COLO829 (cell line): Measurements from ENCODE around the gene GPBP1L1.
"Not testable (repeated sequence)": the region's sequence is repeated elsewhere in the genome, so short reads cannot be mapped to it uniquely, and the experiment has no call there.

Experiments
- DNase-seq: peaks from one replicate; pipeline ENCODE4 v3.0.0; 2012; ENCODE audit warnings: low spot score

Gene GPBP1L1, protein sequence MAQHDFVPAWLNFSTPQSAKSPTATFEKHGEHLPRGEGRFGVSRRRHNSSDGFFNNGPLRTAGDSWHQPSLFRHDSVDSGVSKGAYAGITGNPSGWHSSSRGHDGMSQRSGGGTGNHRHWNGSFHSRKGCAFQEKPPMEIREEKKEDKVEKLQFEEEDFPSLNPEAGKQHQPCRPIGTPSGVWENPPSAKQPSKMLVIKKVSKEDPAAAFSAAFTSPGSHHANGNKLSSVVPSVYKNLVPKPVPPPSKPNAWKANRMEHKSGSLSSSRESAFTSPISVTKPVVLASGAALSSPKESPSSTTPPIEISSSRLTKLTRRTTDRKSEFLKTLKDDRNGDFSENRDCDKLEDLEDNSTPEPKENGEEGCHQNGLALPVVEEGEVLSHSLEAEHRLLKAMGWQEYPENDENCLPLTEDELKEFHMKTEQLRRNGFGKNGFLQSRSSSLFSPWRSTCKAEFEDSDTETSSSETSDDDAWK

DNA sequence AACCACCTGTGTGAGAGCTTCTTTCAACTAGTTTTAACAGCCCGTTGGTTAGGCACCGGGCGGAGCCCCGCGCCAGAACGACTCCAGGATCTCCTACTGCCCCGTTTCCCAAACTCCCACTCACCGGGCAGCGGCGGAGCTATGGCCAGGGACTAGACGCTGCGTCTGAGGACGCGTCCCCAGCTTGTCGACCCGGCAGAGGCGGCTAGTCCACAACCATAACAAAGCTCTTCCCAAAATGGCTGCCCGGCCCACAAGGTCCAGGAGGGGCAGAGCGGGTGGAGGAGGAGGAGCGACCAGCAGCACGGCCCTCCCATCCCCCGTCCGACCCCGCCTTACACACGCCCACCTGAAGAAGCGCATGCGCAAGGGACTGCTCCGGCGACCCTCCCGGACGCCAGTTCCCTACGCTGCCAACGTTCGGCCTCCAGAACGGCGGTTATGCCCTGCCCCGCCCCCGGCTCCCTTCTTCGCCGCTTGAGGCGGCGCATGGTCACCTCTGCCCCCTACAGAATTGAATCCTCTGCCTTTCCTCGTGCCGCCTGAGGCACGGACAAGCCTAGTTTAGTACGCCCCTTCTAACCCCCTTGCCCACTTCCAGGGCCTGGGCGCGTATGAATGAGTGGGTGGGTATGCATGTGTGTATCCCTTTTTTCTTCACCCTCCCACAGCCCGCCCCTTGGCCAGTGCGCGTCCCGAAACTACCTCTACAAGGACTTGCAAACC lies at the start of gene GPBP1L1:
TSS of gene GPBP1L1 (minus strand) at position 246 of the 726 bp plus-strand sequence. CDS start 27,446 bp downstream, outside the sequence.
- peak; percentile 99 for DNase-seq

DNA sequence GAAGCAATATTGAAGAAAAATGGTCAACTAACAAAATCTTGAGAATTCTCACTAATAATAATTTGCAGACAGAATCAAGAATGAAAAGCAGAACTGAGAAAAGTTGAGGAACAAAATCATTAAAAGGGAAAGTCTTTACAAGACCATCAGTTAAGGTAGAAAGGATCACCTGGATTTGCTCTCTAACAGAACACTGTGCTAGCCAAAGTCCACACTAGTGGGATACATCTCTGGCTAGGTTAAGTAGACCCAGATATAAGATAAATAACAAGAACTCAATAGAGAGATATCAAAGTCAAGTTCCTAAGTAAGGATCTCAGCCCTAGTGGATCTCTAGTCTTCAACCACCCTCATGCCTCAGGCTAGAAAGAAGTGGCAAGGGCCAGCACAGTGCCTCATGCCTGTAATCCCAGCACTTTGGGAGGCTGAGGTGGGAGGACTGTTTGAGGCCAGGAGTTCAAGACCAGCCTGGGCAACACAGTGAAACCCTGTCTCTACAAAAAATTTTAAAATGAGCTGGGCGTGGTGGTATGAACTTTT lies 44.5 kb upstream of the GPBP1L1 start:
- no peak for DNase-seq

DNA sequence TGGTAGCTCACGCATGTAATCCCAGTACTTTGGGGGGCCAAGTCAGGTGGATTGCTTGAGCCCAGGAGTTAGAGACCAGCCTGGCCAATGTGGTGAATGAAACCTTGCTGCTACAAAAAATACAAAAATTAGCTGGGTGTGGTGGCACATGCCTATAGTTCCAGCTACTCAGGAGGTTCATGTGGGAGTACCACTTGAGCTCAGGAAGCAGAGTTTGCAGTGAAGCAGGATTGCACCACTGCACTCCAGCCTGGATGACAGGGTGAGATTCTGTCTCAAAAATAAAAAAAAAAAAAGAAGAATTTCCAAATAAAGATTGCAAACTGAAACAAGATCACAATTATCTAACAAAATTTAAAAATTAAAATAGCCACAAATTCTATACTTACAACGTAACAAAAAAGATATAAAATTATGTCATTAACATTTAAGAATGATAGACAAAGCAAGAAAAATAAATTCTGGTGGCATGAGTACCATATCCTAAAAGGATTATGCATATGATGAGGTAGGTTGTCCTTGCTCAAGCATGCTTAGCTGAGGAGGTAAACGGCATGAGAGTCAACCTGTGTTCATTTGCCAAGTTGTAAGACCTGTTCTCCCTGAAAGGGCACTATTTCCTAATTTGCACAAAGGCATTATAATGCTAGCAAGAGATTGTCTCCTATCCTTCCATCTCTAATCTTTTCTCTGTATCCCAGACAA lies 43.9 kb upstream of the GPBP1L1 start:
- no peak for DNase-seq

DNA sequence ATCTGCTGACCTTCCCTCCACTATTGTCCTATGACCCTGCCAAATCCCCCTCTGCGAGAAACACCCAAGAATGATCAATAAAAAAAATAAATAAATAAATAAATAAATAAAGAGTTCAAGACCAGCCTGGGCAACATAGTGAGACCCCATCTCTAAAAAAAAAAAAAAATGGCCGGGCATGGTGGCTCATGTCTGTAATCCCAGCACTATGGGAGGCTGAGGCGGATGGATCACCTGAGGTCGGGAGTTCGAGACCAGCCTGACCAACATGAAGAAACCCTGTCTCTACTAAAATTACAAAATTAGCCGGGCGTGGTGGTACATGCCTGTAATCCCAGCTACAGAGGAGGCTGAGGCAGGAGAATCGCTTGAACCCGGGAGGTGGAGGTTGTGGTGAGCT lies 39.7 kb upstream of the GPBP1L1 start:
- DNase-seq = not testable (repeated sequence)

DNA sequence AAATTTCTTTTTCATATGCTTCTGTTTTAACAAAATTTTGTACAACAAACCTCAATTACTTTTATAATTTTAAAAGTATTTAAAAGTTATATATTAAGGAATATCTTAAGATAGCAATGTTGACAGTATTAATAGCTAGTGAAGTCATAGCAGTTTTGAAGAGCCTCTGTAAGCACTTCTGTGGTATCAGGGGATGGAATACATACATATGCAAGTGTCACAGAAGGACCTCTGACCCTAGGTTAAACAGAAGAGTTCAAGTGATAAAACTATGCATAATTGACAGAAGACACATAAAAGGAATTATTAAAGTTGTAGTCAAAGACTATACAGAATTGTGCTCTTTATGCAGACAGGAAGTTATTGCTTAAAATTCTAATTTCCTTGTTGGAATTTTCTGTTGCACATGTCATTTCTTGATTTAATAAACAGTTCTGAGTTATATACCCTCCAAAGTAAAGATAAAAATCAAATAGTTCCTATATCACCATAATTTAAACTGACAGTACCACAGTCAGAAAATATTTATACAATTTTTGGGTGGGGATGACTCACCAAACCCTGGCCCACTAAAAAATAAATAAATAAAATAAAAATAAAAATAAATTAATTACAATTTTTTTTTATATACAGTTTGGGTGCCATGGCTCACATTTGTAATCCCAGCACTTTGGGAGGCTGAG lies 37.1 kb upstream of the GPBP1L1 start:
- no peak for DNase-seq

DNA sequence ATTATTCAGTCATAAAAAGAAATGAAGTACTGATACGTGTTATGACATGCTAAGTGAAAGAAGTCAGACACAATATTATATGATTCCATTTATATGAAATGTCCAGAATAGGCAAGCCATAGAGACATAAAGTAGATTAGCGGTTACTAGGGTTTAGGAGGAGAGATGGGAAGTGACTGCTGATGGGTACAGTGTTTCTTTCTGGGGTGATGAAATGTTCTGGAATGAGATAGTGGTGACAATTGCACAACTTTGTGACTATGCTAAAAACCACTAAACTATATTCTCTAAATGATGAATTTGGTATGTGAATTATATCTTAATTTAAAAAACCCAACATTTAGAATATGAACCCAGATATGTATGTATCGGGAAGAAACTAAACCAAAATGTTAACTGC lies 36.5 kb upstream of the GPBP1L1 start:
- no peak for DNase-seq

DNA sequence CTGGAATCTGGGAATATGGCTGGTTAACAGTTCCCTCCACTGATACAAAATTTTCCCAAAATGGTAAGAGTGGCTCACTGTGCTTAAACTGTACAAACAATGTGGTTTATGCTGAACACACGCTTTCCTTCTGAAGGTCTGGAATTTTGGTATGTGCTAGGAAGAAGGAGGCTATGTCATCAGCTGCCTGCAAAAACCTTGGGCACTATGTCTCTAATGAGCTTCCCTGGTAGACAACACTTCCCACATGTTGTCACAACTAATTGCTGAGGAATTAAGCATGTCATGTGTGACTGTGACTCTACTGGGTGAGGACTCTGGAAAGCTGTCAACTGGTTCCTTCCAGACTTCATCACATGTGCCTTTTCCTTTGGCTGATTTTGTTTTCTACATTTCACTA lies 34.9 kb upstream of the GPBP1L1 start:
- no peak for DNase-seq

DNA sequence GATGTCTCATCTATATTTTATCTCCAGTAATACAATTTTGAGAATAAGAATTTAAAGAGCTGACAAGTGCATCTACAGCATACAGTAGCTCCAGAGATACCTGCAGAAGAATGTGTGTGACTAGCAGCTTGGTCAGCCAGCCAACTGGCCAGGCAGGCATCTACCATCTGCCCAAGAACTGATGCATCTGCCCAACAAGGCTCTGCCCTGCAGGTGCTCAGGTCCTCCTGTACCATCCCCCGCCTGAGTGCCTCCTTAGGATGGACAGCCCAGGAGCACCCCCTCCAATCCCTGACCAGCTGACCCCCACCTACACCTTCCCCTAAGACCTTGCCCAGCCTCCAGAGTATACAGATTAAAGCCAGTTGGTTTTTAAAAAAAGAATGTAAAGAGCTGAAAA lies 32.0 kb upstream of the GPBP1L1 start:
- DNase-seq = no peak

DNA sequence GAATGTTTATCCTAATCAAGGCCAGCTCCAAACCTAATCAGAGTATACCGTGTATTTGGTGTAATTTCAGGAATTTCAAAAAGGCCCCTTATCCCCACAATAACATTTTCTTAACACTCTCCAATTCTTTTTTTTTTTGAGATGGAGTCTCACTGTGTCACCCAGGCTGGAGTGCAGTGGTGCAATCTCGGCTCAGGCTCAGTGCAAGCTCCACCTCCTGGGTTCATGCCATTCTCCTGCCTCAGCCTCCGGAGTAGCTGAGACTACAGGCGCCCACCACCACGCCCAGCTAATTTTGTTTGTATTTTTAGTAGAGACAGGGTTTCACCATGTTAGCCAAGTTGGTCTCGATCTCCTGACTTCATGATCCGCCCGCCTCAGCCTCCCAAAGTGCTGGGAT lies 31.1 kb upstream of the GPBP1L1 start:
- DNase-seq = not testable (repeated sequence)

DNA sequence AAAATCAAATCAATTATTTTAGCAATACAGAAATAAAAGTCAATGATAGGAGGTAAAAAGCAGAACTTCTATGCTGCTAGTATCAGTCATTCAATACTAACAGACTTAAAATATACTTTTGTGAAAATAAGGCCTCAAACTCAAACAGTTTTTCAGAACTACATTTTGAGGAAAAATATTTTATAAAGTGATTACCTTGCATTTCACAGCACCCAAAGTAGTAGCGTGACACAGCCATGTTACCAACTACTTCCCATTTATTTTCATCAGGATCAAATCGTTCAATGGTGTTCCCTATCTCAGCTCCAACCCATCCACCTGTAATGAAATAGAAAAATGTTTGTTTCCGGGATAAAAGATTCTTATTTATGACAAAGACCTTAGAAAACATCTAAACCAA lies 30.4 kb upstream of the GPBP1L1 start:
- DNase-seq = no peak

DNA sequence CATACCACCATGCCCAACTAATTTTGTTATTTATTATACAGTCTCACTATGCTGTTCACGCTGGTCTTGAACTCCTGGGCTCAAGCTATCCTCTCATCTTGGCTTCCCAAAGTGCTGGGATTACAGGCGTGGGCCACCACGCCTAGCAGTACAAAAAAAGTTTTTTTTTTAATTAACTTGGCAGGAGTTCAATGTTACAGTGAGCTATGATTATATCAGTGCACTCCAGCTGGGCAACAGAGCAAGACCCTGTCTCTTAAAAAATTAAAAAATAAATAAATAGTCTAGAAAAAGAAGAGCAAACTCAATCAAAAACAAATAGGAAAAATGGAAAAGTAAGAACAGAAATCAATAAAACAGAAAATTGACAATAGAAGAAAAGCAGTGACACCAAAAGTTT lies 27.4 kb upstream of the GPBP1L1 start:
- DNase-seq = no peak

DNA sequence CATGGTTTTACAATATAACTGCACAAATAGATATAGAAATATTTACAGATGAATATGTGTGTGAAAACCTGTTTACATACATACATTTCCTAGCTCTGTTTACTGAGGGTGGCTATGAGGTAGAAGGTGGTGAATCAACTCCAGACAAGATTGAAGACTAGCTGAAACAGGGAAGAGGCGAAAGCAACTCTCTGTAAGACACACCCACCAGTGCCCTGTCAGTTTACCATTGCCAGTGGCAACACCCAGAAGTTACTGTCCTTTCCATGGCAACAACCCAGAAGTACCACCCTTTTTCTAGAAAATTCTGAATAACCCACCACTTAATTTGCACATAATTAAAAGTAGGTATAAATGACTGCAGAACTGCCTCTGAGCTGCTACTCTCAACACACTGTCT lies 18.3 kb upstream of the GPBP1L1 start:
- DNase-seq = no peak

DNA sequence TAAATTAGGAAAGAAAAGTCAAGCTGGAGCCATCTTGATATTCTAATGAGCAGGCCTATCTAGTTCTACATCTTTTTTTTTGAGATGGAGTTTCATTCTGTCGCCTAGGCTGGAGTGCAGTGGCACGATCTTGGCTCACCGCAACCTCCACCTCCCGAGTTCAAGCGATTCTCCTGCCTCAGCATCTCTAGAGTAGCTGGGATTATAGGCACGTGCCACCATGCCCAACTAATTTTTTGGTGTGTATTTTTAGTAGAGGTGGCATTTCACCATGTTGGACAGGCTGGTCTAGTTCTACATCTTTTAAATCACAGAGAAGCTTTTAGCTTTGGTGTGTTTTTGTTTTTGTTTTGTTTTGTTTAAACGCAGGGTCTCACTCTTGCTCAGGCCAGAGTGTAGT lies 8.5 kb upstream of the GPBP1L1 start:
- no peak for DNase-seq

DNA sequence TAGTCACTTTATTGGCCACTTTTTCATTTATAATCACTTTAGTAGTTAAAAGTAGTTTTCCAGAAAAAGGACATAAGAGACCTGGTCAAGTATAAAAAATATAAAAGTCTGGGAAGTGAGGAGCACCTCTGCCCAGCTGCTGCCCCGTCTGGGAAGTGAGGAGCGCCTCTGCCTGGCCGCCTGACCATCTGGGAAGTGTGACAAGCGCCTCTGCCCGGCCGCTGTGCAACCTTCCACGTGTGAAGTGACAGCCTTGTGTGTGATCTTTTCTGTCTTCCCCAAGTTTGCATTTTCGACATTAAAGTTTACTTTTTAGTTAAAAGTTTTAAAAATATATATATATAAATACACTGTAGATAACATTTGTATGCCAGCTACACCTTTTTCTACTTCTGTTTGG lies 7.5 kb upstream of the GPBP1L1 start:
- DNase-seq = not testable (repeated sequence)

DNA sequence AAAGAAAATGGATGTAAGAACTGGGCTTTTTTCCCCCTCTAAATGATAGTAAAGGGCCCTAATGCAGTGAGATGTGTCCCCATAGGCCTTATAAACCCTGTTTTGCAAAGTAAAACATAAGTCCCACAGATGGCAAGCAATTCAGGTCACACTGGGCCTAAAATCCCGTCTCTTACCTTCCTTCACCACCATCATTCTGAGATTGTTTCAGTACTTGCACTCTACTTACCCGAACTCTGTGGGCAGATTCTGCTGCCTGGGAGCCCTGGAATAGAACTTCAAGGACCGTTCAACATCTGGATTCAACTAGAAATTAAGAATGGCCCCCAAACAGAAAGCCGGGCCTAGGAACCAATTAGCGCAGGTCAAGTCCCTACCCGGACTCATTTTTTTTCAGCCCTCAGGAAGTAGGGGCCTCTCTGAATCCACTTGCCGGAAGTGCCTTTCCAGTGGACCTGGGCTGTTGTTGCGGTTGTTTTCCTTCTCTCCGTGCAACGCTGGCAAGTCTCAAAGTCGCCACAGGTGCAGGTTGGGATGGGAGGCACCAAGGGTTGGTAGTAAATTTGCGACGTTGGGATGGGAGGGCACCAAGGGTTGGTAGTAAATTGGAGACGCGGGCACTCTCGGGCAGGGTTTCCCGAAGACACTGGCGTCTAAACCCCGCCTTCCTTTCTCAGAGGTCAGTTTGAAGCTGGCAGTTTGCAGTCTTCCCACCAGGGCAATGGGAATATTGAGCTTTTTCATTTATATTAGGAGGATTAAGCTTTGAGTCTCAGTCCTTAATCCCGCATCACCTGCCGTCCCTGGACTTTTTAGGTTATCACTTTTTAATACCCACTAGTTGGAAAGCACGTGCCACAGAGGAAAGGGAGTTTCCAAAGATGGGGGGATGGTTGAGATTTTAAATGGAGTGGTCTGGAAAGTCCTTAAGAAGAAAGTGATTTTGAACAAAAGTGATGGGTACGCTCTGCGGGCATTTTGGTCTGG lies 1.7 kb upstream of the GPBP1L1 start, which contains the start of gene TMEM69:
TSS of gene TMEM69 (plus strand) at position 428 of the 987 bp plus-strand sequence. CDS start 2,888 bp downstream, outside the sequence.
- DNase-seq = peak; percentile 90

DNA sequence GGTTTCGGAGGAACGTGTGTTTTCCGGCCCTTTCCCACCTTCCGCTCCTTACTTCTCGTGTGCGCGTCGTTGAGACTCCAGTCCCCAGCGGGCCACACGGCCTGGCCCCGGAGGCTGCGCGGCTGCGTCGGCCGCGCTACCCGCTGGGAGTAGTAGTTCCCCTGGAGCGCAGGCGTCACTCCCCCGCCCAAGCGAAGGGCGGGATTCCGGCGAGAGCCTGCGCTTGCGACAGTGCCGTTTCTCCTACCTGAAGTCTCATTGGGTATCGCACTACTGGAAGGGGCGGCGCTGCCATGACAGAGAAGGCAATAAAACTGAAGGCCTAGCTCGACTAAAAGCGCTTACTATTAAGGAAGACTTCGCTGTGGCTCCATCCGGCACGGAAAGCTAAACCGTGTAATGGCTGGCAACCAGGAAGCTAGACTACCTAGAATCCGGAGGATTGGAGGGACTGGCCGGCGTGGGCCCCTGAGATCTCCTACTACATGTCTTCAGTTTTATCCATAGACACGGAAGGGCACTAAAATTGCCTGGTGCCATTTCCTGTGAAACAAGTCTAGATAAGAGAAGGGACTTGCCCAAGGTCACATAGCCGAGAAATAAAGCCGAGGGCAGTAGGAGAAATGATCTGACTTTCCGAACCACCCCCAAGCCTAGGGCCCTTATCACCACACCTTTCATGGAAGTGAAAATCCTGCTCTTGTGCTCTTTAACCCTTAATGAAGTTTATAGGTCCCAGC lies 851 bp upstream of the GPBP1L1 start:
- DNase-seq = peak; percentile 97

DNA sequence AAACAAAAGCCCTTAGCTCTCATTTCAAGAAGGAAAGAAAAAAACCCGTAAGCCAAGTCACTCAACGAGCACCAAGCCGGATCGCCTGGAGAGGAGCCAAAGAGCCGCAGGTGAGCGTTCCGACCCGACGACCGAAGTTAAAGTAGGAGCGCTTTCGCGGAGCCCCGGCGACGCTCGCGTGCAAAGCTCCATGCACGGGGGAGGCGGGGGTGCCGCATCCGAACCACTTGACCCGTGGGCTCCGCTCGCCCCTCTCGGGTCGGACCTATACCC lies 382 bp downstream of the GPBP1L1 start:
- no peak for DNase-seq

DNA sequence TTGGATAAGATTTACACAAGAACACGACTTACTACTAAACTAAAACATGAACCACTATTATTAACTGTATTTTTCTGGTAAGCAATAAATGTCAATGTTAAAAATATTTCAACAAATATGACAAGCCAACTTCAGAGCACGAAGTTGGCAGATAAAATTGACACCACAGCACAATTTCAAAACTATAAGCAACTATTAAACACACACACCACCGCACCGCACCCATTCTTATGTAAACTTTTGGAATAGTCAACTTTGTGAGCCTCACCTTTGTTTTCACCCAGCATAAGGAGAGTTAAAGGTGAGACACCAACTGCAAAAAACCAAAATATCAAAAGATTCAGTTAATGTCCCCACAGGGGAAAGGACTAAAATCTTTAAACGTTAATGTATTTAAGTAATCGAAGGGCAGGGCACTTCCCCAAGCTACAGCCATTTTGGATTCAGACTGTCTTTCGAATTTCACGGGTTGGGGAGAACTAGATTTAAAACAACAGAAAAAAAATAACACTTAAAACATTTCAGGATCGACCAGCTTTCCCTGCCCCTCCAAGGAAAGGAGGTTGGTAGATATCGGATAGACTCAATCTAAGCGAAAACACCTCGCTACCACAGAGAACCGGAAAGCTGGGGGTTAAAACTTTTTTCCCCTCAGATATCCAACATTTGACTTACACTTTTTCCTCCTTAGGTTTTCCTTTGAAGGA lies 872 bp downstream of the GPBP1L1 start:
- no peak for DNase-seq

DNA sequence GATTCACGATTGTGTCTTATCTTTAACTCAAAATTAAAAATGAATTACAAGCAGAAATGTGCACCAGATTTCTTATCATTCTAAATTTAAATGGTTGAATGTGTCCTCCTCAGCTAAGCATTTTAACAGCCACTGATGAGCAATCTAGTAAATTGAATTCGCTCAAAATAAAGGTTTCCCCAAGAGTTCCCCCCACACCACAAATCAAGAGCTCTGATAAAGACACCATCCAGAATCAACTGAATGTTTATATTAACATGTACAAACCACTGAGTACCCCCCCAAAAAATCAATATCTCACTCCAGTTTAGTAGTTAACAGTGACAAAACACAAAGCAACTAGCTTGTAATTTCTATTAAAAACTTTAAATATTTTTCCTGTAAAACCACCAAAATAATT lies 1.9 kb downstream of the GPBP1L1 start:
- no peak for DNase-seq
